Neutrophil (primary cell): Measurements from ENCODE around the gene SP8.

Source experiments
- H3K27ac ChIP-seq: fragments of 200-600 bp; sonication (generic); 2 replicates; pipeline ENCODE4 v1.5.1; 2016; ENCODE audit warnings: mild to moderate bottlenecking, moderate library complexity
- H3K27me3 ChIP-seq: fragments of 200-600 bp; sonication (generic); 2 replicates; pipeline ENCODE4 v1.6.0; 2016; ENCODE audit warnings: mild to moderate bottlenecking
- H3K36me3 ChIP-seq: fragments of 200-600 bp; sonication (generic); 2 replicates; pipeline ENCODE4 v1.5.1; 2017
- H3K4me1 ChIP-seq, 2 experiments: fragments of 200-600 bp in 1 of 2; sonication (generic) in 1 of 2; 1 replicate in 1 of 2; 2 replicates in 1 of 2; pipeline versions ENCODE4 v1.5.1 to v1.6.1; 2013 to 2016; ENCODE audit warnings: low read depth in 1 of 2, low read length in 1 of 2, mild to moderate bottlenecking in 1 of 2, moderate library complexity in 1 of 2; ENCODE audit not compliant: control insufficient read depth in 1 of 2, insufficient read depth in 1 of 2
- H3K4me3 ChIP-seq, 2 experiments: fragments of 200-600 bp in 1 of 2; sonication (generic) in 1 of 2; 1 replicate in 1 of 2; 2 replicates in 1 of 2; pipeline ENCODE4 v1.5.1; 2013 to 2016; ENCODE audit warnings: low read depth in 1 of 2, low read length in 1 of 2, mild to moderate bottlenecking in 1 of 2, moderate library complexity in 1 of 2
- H3K9me3 ChIP-seq: fragments of 200-600 bp; sonication (generic); 2 replicates; pipeline ENCODE4 v1.5.1; 2016
- CTCF ChIP-seq: fragments of 200-600 bp; sonication (generic); IDR thresholded peaks from 2 replicates; pipeline ENCODE4 v1.5.1; 2016; ENCODE audit warnings: antibody characterized with exemption

The SP8 gene

GRCh38 chr7:20804345-20804744, 17.7 kb upstream of the SP8 start:
- no peak overlapping the region for H3K27ac ChIP-seq
- peaks cover 63% of the 10 kb centered on the region for H3K27me3 ChIP-seq
- H3K4me1 ChIP-seq, result no peaks in the 10 kb centered on the region
- no peaks in the 10 kb centered on the region for H3K36me3 ChIP-seq
- no peak for TF ChIP-seq CTCF
- H3K4me3 ChIP-seq, result no peak overlapping the region
- H3K9me3 ChIP-seq, result no peaks in the 10 kb centered on the region

DNA sequence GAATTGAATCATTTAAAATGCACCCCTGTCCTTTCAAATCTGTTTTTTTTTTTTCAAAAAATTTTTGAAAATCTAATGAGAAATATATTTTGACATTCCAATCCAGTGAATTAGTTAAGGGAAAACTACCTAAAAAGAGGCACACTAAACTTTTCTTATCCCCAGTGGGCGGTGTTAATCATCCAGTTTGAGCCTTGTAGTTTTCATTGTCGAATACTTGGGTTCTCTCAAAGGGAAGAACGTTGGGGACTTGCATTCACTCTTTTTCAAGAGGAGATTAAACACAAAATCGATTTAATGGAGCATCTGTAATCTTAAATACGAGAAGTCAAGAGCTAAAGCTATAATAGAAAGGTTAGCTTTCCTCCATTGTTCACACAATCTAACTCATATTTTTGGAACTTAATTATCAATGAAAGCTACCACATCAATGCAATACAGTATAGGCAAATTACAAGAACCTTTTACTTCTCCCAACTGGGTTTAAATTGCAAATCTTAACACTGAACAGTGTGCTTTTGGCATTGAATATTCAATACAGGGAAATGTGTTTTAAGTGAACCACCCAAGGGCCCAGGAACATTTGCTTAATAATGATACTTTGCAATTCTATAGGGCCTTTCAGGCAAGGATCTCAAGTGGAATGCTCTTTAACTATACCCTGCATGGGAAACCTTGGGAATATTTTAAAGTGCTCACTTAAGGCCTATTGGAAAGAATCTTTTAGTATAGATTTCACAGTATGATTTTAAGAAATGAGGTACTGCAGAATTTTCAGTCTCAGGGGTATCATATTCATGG, 13.1 kb upstream of the SP8 start:
- H3K27me3 ChIP-seq, result peaks cover 91% of the 10 kb centered on the region

GRCh38 chr7:20798694-20799121, 12.0 kb upstream of the SP8 start:
- Histone ChIP-seq H3K4me1 (peaks cover 13 to 17% of the 10 kb centered on the region in 2 experiments), H3K9me3 (peaks cover 5% of the 10 kb centered on the region), H3K27me3 (peaks cover 93% of the 10 kb centered on the region), H3K36me3 (no peaks in the 10 kb centered on the region), H3K4me3 (peak overlapping the region in 1 of 2 experiments; percentile 52), H3K27ac (no peak overlapping the region)
- no peak for TF ChIP-seq CTCF

More for the DNA sequence above, 13.1 kb upstream of the SP8 start:
- no peak overlapping the region for H3K4me3 ChIP-seq
- H3K36me3 ChIP-seq, result no peaks in the 10 kb centered on the region
- H3K9me3 ChIP-seq, result peaks cover 1% of the 10 kb centered on the region
- H3K4me1 ChIP-seq, result peaks cover 13 to 17% of the 10 kb centered on the region in 2 experiments
- H3K27ac ChIP-seq, result no peak overlapping the region
- no peak for TF ChIP-seq CTCF

DNA sequence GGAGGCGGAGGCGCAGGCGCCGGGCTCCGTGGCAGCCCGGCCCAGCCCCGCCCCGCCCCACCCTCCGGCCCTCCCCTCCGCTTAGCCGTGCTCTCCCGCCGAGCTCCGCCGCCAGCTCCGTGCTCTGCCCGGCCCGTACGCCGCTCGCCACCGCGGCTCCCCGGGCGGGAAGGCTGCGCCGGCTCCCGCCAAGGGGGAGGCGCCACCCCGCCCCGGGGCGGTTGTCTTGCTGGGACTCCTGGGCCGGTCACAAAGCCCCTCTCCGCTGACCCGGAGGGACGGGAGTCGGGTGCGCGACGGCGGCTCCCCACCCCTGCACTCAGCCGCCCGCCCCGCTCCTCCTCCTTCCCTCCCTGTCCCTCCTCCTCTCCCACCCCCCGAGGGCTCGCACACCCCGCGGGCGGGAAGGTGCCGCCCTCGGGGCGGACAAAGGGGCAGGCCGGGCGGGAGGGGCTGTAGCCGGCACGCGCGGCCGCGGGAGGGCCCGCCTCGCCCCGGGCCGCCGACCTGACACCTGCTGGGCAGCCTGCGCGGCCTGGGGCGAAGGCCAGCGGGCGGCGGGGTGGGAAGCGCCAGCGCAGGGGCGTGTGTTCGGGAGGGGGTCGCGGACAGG, 11.5 kb upstream of the SP8 start:
- TF ChIP-seq CTCF, result no peak
- Histone ChIP-seq H3K4me3 (peak overlapping the region; percentile 49 to 52), H3K36me3 (no peaks in the 10 kb centered on the region), H3K27me3 (peaks cover 96% of the 10 kb centered on the region), H3K27ac (no peak overlapping the region), H3K9me3 (peaks cover 5% of the 10 kb centered on the region), H3K4me1 (peaks cover 13 to 17% of the 10 kb centered on the region in 2 experiments)

DNA sequence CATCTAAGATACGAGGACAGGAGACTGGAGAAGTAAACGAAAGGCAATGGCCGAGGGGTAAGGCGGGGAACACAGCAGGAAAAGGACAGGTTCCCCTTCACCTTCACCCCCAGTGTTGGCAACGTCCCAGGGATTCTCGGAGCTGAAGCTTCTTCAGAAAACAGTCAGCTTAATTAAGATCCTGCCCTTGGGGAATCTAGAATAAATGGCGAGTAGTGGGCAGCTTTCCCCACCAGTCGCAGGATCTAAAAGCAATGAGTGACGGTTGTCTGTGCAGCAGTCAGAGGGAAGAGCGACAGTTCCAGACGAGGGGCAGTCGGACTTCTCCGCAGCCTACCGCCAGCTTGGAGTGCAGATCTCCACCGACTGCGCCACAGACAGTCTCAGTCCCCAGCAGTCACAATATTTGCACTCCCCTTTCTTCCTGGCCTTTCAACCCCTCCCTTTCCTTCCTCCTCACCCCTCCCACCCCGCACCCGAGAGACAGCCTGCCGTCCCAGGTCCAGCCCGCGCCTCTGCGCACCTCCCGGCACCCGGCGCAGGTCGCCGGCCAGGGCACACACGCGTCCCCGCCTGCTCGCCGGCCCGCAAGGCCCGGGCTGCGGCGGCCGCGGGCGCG, 10.9 kb upstream of the SP8 start:
- Histone ChIP-seq H3K4me1 (peaks cover 13 to 17% of the 10 kb centered on the region in 2 experiments), H3K27me3 (peaks cover 96% of the 10 kb centered on the region), H3K4me3 (peak overlapping the region; percentile 49 to 52), H3K9me3 (peaks cover 5% of the 10 kb centered on the region), H3K36me3 (no peaks in the 10 kb centered on the region), H3K27ac (no peak overlapping the region)
- TF ChIP-seq CTCF, result no peak
